GM19455 (cell line): ENCODE data around the gene SLC35A2.
"Not testable (repeated sequence)": the region's sequence is repeated elsewhere in the genome, so short reads cannot be mapped to it uniquely, and the experiment has no call there.

Experiments used
- ATAC-seq: cut with Tn5 transposase; IDR thresholded peaks from one replicate; pipeline ENCODE4 v1.9.1; 2021; ENCODE audit not compliant: unreplicated experiment

Gene SLC35A2

DNA sequence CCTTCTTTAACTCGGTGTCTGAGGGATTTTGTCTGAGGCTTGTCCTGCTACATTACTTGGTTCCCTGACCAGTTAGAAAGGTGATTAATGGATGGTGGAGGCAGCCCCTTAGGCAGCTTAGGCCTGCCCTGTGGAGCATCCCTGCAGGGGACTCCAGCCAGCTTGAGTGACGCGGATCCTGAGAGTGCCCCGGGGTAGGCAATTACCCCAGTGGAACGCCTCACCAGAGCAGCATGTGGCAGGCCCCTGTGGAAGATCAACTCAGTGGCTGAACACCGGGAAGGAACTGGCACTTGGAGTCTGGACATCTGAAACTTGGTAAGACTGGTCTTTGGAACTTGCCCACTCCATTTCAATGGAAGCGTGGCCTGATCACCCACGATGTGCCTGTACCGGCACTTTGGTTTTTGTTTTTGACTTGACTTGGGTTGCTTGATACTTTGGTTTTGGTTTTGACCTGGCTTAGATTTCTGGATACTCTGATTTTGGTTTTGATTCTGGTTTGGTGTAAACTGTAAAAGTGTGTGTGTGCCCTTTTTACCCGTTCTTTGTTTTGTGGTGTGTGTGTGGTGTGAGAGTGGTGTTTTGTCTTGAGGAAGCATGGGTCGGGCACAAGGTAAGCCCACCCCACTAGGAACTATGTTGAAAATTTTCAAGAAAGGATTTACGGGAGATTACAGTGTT, 57.2 kb downstream of the SLC35A2 start:
- ATAC-seq: not testable (repeated sequence)

DNA sequence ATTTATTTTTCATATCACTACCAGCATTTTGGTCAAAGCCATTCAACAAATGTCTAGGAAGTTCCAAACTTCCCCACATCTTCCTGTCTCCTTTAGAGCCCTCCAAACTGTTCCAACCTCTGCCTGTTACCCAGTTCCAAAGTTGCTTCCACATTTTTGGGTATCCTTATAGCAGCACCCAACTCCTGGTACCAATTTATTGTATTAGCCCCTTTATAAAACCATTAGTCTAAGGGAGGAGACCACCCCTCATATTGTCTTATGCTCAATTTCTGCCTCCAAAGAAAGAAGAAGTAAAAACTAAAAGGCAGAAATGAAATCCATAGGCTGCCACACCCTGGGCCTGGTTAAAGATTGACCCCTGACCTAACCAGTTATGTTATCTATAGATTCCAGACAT, 58.0 kb downstream of the SLC35A2 start:
- ATAC-seq: not testable (repeated sequence)
